ENCODE measurements around the gene AUTS2.
"Not testable (repeated sequence)": the region's sequence is repeated elsewhere in the genome, so short reads cannot be mapped to it uniquely, and the experiment has no call there.

The AUTS2 gene

DNA sequence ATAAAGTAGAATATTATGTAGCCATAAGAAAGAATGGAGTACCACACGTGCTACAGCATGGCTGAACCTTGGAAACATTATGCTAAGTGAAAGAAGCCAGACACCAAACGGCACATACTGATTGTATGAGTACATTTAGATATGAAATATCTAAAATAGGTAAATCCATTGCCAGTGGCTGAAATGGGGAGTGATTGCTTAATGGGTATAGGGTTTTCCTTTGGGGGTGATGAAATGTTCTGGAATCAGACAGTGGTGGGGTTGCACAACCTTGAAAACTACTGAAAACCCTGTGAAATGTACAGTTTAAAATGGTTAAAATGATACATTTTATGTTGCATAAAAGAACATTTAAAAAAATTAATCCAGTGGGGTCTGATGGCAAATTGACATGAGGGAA lies 667.9 kb downstream of the AUTS2 start:
- no peak overlapping the region for H3K4me3 ChIP-seq (ENCODE audit: low read depth, low read length)
- TF ChIP-seq, protein P1, sequence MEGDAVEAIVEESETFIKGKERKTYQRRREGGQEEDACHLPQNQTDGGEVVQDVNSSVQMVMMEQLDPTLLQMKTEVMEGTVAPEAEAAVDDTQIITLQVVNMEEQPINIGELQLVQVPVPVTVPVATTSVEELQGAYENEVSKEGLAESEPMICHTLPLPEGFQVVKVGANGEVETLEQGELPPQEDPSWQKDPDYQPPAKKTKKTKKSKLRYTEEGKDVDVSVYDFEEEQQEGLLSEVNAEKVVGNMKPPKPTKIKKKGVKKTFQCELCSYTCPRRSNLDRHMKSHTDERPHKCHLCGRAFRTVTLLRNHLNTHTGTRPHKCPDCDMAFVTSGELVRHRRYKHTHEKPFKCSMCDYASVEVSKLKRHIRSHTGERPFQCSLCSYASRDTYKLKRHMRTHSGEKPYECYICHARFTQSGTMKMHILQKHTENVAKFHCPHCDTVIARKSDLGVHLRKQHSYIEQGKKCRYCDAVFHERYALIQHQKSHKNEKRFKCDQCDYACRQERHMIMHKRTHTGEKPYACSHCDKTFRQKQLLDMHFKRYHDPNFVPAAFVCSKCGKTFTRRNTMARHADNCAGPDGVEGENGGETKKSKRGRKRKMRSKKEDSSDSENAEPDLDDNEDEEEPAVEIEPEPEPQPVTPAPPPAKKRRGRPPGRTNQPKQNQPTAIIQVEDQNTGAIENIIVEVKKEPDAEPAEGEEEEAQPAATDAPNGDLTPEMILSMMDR (IDR thresholded peaks at IDR 0.05; ENCODE audit: insufficient read depth, low read depth, low read length, missing control alignments): no peak
- no peak for DNase-seq (ENCODE audit: low read depth)

DNA sequence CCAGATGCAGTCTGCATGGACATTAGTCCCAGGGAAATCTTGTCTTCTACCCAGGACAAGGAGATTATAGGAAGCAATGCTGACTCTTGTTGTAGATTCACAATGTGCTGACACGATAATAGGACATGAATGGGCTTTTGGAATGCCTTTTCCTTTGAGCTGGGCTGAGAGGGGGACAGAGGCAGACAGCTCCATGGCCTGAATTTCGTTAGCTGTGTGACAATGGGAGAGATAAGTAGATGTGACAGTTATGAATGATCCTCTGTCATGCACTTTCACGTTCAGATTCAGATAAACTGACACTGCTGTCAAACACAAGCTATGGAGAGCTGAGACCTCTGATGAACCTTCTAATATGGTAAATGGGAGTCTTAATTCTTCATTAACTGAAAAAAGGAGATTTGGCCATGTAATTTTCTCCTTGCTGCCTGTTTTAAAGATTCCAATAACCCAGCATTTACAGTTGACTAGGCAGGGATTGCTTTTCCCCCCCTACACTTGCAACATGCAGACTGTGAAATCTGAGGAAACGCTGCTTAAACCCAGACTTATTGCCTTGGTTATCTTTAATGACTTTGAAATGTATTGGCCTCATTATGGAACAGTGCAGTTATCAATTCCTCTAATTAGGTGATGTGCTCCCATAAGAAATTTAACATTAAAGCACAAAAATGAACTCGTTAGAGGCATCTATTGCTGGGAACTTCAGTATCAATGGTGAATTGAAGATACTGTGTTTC lies 669.3 kb downstream of the AUTS2 start:
- DNase-seq (ENCODE audit: low read depth): no peak
- TF ChIP-seq, protein P1 (IDR thresholded peaks at IDR 0.05; ENCODE audit: insufficient read depth, low read depth, low read length, missing control alignments): no peak
- H3K4me3 ChIP-seq (ENCODE audit: low read depth, low read length): no peak overlapping the region

DNA sequence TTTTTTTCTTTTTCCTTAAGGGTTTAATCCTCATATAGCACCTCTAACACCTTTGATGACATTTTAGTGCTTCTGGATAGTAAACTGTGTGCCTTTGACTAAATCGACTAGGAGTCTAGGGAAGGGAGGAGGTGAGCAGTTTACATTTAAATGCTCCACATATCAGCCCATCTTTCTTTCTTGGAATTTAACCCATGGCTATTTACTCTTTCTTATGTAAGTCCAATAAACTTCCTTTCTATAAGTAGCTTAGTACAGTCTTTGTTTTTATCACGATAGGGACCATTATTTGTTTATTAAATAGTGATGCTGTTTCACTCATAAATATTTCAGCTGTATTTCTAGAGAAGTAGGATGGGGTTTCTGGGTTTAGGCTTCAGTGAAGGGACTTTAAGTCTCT lies 669.9 kb downstream of the AUTS2 start:
- H3K4me3 ChIP-seq (ENCODE audit: low read depth, low read length): no peak overlapping the region
- TF ChIP-seq, protein P1 (IDR thresholded peaks at IDR 0.05; ENCODE audit: insufficient read depth, low read depth, low read length, missing control alignments): no peak
- no peak for DNase-seq (ENCODE audit: low read depth)

DNA sequence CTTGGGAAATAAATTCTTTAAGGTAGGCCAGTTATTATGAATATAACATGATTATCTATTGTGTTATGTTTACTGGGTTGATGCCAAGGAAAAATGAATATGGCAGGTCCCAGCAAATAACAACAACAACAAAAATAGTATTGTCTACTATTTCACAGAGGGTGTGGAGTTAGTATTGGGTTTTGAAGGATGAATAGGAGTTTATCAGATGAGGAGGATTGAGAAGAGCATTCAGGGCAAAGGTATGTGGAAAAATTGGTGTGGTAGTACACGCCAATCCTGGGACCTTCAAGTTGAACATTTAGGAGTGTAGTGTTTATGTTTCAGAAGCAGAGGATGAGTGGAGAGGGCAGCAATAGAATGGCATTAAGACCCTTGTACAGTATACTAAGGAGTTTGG lies 671.9 kb downstream of the AUTS2 start:
- H3K4me3 ChIP-seq (ENCODE audit: low read depth, low read length): no peak overlapping the region
- no peak for DNase-seq (ENCODE audit: low read depth)
- TF ChIP-seq, protein P1 (IDR thresholded peaks at IDR 0.05; ENCODE audit: insufficient read depth, low read depth, low read length, missing control alignments): no peak

DNA sequence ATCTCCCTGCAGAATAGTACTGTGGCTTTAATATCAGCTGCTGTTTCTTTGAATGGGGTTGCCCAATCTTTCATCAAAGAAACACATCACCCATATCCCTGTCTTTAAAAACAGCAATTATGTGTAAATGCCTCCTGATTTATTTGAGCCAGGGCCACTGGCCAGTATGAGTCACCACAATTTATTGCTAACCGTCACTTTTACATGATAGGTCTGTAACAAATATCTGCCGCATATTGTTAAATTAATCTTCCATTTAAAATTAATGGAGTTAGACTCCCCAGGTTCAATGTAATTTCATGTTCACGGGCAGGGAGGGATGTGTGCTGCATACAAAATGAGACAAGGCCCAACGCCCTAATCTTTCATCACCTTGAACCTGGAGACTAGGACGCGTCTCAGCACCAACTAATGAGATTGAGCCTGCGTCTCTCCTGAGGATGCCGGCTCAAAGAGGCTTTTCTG lies 673.4 kb downstream of the AUTS2 start:
- DNase-seq (ENCODE audit: low read depth): no peak
- no peak overlapping the region for H3K4me3 ChIP-seq (ENCODE audit: low read depth, low read length)
- TF ChIP-seq, protein P1 (IDR thresholded peaks at IDR 0.05; ENCODE audit: insufficient read depth, low read depth, low read length, missing control alignments): no peak

DNA sequence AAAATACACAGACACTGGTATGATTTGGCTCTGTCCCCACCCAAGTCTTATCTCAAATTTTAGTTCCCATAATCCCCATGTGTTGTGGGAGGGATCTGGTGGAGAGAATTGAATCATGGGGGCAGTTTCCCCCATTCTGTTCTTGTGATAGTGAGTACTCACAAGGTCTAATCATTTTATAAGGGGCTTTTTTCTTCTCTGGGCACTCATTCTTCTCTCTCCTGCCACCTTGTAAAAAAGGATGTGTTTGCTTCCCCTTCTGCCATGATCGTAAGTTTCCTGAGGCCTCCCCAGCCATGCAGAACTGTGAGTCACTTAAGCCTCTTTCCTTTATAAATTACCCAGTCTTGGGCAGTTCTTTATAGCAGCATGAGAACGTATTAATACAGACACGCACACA lies 677.3 kb downstream of the AUTS2 start:
- H3K4me3 ChIP-seq (ENCODE audit: low read depth, low read length); DNase-seq (ENCODE audit: low read depth): not testable (repeated sequence)

DNA sequence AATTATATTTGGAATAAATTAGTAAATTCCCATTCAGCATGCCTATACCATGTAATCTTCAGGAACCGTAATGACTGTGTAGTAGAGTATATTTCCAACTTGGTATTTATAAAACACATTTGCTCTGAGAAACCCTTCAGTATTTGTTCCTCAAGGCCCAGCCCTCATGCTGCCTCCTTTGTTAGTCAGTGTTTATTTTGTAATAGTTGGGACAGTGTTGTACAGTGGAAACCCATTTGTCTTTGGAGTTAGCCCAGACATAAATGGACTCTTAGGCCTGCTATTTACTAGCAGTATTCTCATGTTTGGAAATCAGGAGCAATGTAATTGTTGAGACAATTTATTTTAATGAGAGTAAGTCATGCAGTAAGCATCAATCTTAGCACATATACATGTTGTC lies 686.9 kb downstream of the AUTS2 start:
- TF ChIP-seq, protein P1 (IDR thresholded peaks at IDR 0.05; ENCODE audit: insufficient read depth, low read depth, low read length, missing control alignments): no peak
- DNase-seq (ENCODE audit: low read depth): no peak
- H3K4me3 ChIP-seq (ENCODE audit: low read depth, low read length): no peak overlapping the region
